ENCODE results near the gene UQCRC2.
A peak's percentile ranks its signal among the peaks of the same experiment; 100 is the strongest.
"Not testable (repeated sequence)": the region's sequence is repeated elsewhere in the genome, so short reads cannot be mapped to it uniquely, and the experiment has no call there.

UQCRC2 gene

GRCh38 chr16:22013486-22013885 lies 60.3 kb downstream of the UQCRC2 start:
- no peak for DNase-seq

GRCh38 chr16:22014271-22014873 lies 61.2 kb downstream of the UQCRC2 start:
- no peak for DNase-seq

GRCh38 chr16:22016927-22017326 lies 63.8 kb downstream of the UQCRC2 start:
- DNase-seq = peak; percentile 51

GRCh38 chr16:22018559-22018958 lies 65.4 kb downstream of the UQCRC2 start:
- DNase-seq = no peak

GRCh38 chr16:22022151-22022550 lies 69.0 kb downstream of the UQCRC2 start:
- DNase-seq = no peak

GRCh38 chr16:22023505-22023904 lies 70.3 kb downstream of the UQCRC2 start:
- no peak for DNase-seq

- DNase-seq = not testable (repeated sequence)
Measured at GRCh38 chr16:22024785-22025184, 71.6 kb downstream of the UQCRC2 start.

GRCh38 chr16:22027633-22028032 lies 74.5 kb downstream of the UQCRC2 start:
- DNase-seq = no peak

GRCh38 chr16:22029632-22030031 lies 76.5 kb downstream of the UQCRC2 start:
- no peak for DNase-seq

- no peak for DNase-seq
Measured at GRCh38 chr16:22030087-22030812, 77.1 kb downstream of the UQCRC2 start.

GRCh38 chr16:22031483-22032083 lies 78.4 kb downstream of the UQCRC2 start:
- peak; percentile 32 for DNase-seq
